Natural killer cell treated with Interleukin-12 subunit alpha and Interleukin-12 subunit beta and Interleukin-15 and Interleukin-18, amount 100 ng/mL, for 72 hours (primary cell): ENCODE data around the gene SCD5. TPM values are rescaled to one million over a fixed set of nuclear protein-coding genes. Genes with fewer than 3 reads are reported as not detected.

ENCODE experiments used
- ATAC-seq, 2 donors: fragments of 150-1000 bp; cut with Tn5 transposase in 1 of 2; sonication (Bioruptor Pico), chemical (Tn5 transposase) in 1 of 2; 2 replicates each; pipeline ENCODE4 v1.10.0; 2021
- DNase-seq: peaks from one replicate; pipeline ENCODE4 v3.0.0; 2022; ENCODE audit warnings: low spot score
- H3K27ac Mint-ChIP-seq, 2 donors: 1 replicate in 1 of 2; 2 replicates in 1 of 2; pipeline ENCODE4 v1.8.0; 2022; ENCODE audit warnings: mixed read lengths in 2 of 2, mild to moderate bottlenecking in 1 of 2, moderate library complexity in 1 of 2
- H3K27me3 Mint-ChIP-seq, 2 donors: 1 replicate in 1 of 2; 2 replicates in 1 of 2; pipeline ENCODE4 v1.8.0; 2022; ENCODE audit warnings: mixed read lengths in 2 of 2
- H3K36me3 Mint-ChIP-seq: one replicate; pipeline ENCODE4 v1.8.0; 2022; ENCODE audit warnings: mixed read lengths
- H3K4me1 Mint-ChIP-seq, 2 donors: 1 replicate in 1 of 2; 2 replicates in 1 of 2; pipeline ENCODE4 v1.8.0; 2022; ENCODE audit warnings: low read depth in 2 of 2, mixed read lengths in 2 of 2, mild to moderate bottlenecking in 1 of 2
- H3K4me3 Mint-ChIP-seq: one replicate; pipeline ENCODE4 v1.8.0; 2022; ENCODE audit warnings: mixed read lengths
- H3K9me3 Mint-ChIP-seq: 2 replicates; pipeline ENCODE4 v1.8.0; 2022; ENCODE audit warnings: mixed read lengths
- total RNA-seq, 2 donors: library from RNA; stranded (reverse); gene quantifications; one replicate each; pipeline ENCODE4 v1.2.3, GENCODE V29; 2022

SCD5 gene
- total RNA-seq, 2 donors from 2014 or later = 5.6 to 8.4 TPM

DNA sequence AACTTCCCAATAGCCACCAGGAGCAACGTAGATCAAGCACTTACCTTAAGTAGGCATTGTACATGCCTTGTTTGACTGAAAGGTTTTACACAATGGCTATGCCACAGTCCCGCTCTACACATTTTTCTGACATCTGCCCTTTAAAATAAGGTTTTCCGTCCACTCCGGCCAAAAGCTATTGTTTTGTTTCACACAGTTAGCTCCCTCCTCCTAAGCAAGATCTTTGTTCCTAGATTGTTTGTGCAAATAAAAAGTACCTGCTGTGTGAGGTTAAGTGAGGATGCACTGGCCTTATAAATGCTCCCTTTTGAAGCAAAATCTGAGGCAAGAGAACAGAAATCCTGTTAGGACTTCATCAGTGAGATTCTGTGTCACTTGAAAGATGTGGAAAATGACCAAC, 11.8 kb downstream of the SCD5 start:
- no peak for ATAC-seq

DNA sequence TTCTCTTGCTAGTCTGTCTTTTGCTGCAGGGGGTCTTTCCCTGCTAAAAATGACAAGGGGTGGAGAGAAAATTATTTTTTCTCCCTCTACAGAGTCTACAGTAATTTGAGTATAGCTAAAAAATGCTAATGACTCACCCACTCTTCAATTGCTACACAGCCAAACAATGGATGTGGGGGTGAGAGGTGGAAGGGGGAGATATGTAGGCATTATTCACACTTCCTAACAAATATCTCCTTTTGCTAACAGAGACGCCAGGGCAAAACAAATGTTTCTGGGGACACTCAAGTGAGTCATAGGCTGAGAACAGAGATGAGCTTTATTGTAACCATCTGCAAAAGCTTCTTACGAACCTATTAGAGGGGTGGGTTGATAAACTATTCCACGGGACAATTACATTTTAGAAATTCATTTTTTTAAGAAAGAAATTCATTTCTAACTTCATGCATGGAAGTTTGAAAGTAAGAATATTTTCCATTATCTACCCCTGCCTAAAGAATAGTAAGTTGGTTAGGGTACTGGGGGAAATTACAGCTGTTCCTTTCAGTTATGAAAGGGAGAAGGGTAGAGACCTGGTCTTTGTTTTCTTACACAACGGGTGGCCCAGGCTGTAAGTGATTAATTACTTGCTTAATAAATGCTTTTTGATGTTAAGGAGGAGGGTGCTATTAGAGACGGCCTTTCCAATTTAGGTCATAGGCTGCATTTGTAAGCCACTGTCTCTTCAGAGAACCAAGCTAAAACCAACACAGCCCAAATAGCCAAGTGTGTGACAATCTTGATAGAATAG, 12.8 kb downstream of the SCD5 start:
- no peaks in the 10 kb centered on the region for H3K27me3 Mint-ChIP-seq
- no peaks in the 10 kb centered on the region for H3K9me3 Mint-ChIP-seq
- peaks cover 0 to 1% of the 10 kb centered on the region in 2 donors for H3K4me1 Mint-ChIP-seq
- ATAC-seq (no peak), DNase-seq (no peak)
- no peak overlapping the region for H3K4me3 Mint-ChIP-seq
- no peaks in the 10 kb centered on the region for H3K36me3 Mint-ChIP-seq
- no peak overlapping the region for H3K27ac Mint-ChIP-seq

More for the DNA sequence above, 11.8 kb downstream of the SCD5 start:
- H3K27ac Mint-ChIP-seq = no peak overlapping the region
- no peaks in the 10 kb centered on the region for H3K27me3 Mint-ChIP-seq
- no peaks in the 10 kb centered on the region for H3K4me1 Mint-ChIP-seq
- H3K4me3 Mint-ChIP-seq = no peak overlapping the region
- no peaks in the 10 kb centered on the region for H3K36me3 Mint-ChIP-seq
- no peak for DNase-seq
- H3K9me3 Mint-ChIP-seq = no peaks in the 10 kb centered on the region

GRCh38 chr4:82784681-82785610, 13.7 kb downstream of the SCD5 start:
- no peaks in the 10 kb centered on the region for H3K36me3 Mint-ChIP-seq
- H3K4me1 Mint-ChIP-seq = peaks cover 0 to 6% of the 10 kb centered on the region in 2 donors
- no peak overlapping the region for H3K4me3 Mint-ChIP-seq
- H3K27me3 Mint-ChIP-seq = no peaks in the 10 kb centered on the region
- no peak for DNase-seq
- ATAC-seq = no peak
- H3K9me3 Mint-ChIP-seq = no peaks in the 10 kb centered on the region
- no peak overlapping the region for H3K27ac Mint-ChIP-seq

DNA sequence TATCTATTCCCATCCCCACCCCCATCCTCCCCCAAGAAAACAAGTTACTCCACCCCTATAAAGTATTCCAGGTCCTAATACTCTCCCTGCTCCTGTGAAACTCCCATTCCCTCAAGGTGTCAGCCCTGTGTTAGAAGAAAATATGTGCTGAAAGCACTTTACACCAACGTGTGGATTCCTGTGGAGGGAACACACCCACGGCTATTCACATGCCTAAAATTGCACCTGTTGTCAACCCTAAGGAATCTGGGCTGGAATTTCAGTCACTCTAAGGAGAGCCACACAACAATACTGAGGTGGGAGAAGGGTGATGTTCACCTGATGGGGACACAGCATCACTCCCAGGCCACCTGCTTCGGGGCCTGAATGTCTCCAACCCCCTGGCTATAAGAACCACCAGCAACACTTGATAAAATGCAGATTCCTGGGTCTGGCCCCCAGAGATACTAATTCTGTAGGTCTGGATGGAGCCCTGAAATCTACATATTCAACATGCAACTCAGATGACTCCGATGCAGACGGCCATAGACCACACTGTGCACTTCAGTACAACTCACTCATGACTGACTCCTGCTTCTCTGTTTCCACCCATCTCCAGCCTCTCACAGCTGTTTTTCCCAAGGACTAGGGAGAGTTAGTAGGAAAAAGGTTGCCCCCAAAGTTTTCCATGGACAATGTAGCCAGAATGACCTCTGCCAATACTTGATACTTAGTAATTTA, 15.8 kb downstream of the SCD5 start:
- DNase-seq (no peak), ATAC-seq (no peak)
- Mint-ChIP-seq H3K27ac (no peak overlapping the region), H3K4me3 (no peak overlapping the region), H3K27me3 (no peaks in the 10 kb centered on the region), H3K4me1 (peaks cover 0 to 8% of the 10 kb centered on the region in 2 donors), H3K36me3 (no peaks in the 10 kb centered on the region), H3K9me3 (no peaks in the 10 kb centered on the region)

- H3K9me3 Mint-ChIP-seq = no peaks in the 10 kb centered on the region
- DNase-seq = no peak
- peaks cover 0 to 8% of the 10 kb centered on the region in 2 donors for H3K4me1 Mint-ChIP-seq
- H3K27ac Mint-ChIP-seq = no peak overlapping the region
- no peaks in the 10 kb centered on the region for H3K27me3 Mint-ChIP-seq
- H3K36me3 Mint-ChIP-seq = no peaks in the 10 kb centered on the region
- no peak overlapping the region for H3K4me3 Mint-ChIP-seq
- no peak for ATAC-seq
Measured at GRCh38 chr4:82780752-82781231, 17.8 kb downstream of the SCD5 start.

DNA sequence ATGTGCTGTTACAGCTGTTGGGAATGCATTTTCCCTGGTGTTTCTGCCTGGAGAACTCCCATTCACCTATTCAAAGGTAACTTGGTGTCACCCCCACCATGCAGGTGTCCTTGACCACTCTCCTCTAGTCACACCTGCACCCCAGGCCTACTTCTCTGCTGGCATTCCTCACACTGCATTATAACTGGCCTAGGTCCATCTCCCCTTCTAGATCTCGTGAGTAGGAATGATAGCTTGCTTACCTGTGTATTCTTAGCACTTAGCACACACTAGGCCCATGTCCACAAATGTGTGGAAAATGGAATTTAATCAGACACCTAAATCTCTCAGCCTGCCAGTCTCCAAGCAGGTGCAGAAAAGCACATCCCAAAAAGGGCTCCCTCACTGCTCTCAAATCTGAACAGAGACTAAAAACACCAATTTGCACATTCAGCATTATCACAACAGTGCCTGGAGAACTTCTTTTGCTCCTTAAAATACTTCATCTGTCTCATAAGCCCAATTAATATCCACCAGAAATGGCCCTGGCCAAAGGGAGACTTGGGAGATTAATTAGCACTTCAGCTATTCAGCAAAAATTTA, 18.3 kb downstream of the SCD5 start:
- no peaks in the 10 kb centered on the region for H3K27me3 Mint-ChIP-seq
- ATAC-seq = no peak
- H3K4me3 Mint-ChIP-seq = no peak overlapping the region
- peaks cover 0 to 8% of the 10 kb centered on the region in 2 donors for H3K4me1 Mint-ChIP-seq
- DNase-seq = no peak
- H3K27ac Mint-ChIP-seq = no peak overlapping the region
- H3K36me3 Mint-ChIP-seq = no peaks in the 10 kb centered on the region
- H3K9me3 Mint-ChIP-seq = no peaks in the 10 kb centered on the region

DNA sequence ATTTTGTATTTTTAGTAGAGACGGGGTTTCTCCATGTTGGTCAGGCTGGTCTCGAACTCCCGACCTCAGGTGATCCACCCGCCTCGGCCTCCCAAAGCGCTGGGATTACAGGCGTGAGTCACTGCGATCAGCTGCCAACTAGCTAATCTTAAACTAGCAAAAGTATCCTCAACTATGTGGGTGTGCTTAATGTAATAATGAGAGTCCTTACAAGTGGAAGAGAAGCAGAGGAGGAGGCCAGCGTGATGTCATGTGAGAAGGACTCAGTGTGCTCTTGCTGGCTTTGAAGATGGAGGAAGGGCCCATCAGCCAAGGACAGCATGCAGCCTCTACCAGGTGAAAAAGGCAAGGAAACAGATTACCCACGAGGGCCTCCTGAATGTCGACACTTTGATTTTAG, 19.6 kb downstream of the SCD5 start:
- Mint-ChIP-seq H3K36me3 (no peaks in the 10 kb centered on the region), H3K27me3 (no peaks in the 10 kb centered on the region), H3K9me3 (no peaks in the 10 kb centered on the region), H3K27ac (no peak overlapping the region), H3K4me3 (no peak overlapping the region), H3K4me1 (peaks cover 0 to 8% of the 10 kb centered on the region in 2 donors)
- ATAC-seq = no peak
- DNase-seq = no peak

GRCh38 chr4:82777857-82778525, 20.6 kb downstream of the SCD5 start:
- H3K27ac Mint-ChIP-seq = no peak overlapping the region
- no peaks in the 10 kb centered on the region for H3K9me3 Mint-ChIP-seq
- no peak overlapping the region for H3K4me3 Mint-ChIP-seq
- no peaks in the 10 kb centered on the region for H3K36me3 Mint-ChIP-seq
- H3K4me1 Mint-ChIP-seq = peaks cover 0 to 12% of the 10 kb centered on the region in 2 donors
- no peaks in the 10 kb centered on the region for H3K27me3 Mint-ChIP-seq
- DNase-seq (no peak), ATAC-seq (no peak)

DNA sequence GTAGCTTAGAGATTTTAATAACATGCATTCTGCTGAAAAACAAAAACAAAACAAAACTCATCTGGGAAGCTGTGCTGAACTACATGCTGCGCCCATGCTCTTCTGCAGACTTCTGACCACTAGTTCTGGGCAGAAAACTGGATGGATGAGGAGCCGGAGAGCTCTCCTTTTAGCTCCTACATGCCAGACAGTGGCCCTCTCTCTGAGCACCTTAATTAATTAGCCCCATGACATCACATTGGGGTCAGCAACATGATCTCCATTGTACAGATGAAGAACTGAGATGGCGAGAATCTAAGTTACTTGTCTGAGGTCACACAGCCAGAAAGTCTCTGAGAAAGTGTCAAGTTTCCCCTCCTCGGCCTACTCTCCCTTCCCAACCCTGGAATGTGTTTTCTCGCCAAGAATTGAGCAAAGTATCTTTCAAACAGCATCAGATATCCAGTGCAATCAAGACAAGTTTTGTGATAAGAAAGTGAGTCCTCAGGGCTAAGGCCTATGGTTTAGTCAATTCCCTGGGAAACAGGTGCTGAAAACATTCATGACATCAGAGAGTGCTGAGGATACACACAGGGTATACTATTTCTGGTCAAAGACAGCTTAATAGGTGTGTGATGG, 21.6 kb downstream of the SCD5 start:
- H3K27me3 Mint-ChIP-seq = no peaks in the 10 kb centered on the region
- DNase-seq = no peak
- H3K36me3 Mint-ChIP-seq = no peaks in the 10 kb centered on the region
- peaks cover 0 to 12% of the 10 kb centered on the region in 2 donors for H3K4me1 Mint-ChIP-seq
- no peak for ATAC-seq
- H3K4me3 Mint-ChIP-seq = no peak overlapping the region
- H3K9me3 Mint-ChIP-seq = no peaks in the 10 kb centered on the region
- no peak overlapping the region for H3K27ac Mint-ChIP-seq

DNA sequence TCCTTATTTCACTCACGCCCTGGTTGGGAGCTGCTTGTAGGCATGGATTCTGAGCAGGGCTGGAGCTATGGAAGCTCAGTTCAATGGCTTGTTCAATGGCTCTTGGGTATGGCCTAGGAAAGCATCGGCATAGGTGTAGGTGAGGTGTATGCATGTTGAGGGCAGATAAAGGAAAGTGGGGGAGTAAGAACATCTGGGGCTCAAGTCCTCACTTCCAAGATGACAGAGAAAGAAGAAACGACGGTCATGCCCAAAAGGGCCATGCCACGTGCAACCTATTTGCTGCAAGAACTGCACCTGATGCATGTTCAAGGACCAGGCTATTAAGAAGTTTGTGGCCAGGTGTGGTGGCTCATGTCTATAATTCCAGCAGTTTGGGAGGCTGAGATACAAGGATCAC, 23.4 kb downstream of the SCD5 start:
- DNase-seq = no peak
- Mint-ChIP-seq H3K9me3 (no peaks in the 10 kb centered on the region), H3K27ac (no peak overlapping the region), H3K4me3 (no peak overlapping the region), H3K4me1 (peaks cover 0 to 9% of the 10 kb centered on the region in 2 donors), H3K27me3 (no peaks in the 10 kb centered on the region), H3K36me3 (no peaks in the 10 kb centered on the region)
- ATAC-seq = no peak

DNA sequence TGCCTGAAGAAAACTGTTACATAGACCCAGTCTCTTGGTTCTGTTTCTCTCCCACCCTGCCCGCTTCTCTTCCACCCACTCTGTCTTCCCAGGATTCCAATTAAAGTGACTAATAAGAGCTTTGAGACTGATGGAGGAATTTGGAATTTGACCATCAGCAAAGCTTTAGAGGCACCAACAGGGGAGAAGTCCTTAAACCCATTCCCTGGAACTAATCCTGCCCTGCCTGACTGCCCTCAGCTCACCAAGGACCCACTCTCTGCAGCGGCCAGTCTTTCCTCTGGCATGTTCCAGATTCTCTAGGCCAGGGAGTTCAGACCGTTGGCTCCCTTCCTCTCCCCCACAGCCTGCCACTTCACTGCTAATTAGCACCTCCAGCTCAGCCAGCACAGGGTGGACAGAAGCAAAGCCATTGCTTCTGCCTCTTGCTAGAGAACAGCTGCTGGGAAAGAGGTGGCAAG, 23.9 kb downstream of the SCD5 start:
- DNase-seq (no peak), ATAC-seq (no peak)
- H3K27me3 Mint-ChIP-seq = no peaks in the 10 kb centered on the region
- no peaks in the 10 kb centered on the region for H3K9me3 Mint-ChIP-seq
- H3K4me1 Mint-ChIP-seq = peaks cover 0 to 9% of the 10 kb centered on the region in 2 donors
- no peak overlapping the region for H3K27ac Mint-ChIP-seq
- H3K4me3 Mint-ChIP-seq = no peak overlapping the region
- no peaks in the 10 kb centered on the region for H3K36me3 Mint-ChIP-seq

- no peaks in the 10 kb centered on the region for H3K36me3 Mint-ChIP-seq
- DNase-seq = no peak
- ATAC-seq = no peak
- H3K27ac Mint-ChIP-seq = no peak overlapping the region
- no peaks in the 10 kb centered on the region for H3K27me3 Mint-ChIP-seq
- H3K4me1 Mint-ChIP-seq = peaks cover 0 to 9% of the 10 kb centered on the region in 2 donors
- no peak overlapping the region for H3K4me3 Mint-ChIP-seq
- no peaks in the 10 kb centered on the region for H3K9me3 Mint-ChIP-seq
Measured at GRCh38 chr4:82773057-82773456, 25.5 kb downstream of the SCD5 start.
